ENCODE results near the gene ASTN2. TPM values are rescaled to one million over a fixed set of nuclear protein-coding genes. Genes with fewer than 3 reads are reported as not detected.

The ASTN2 gene
- total RNA-seq, 4 donors from 2014 or later, result 0.94 to 5.6 (median 3.7) TPM

GRCh38 chr9:116589392-116590354 is 825.2 kb downstream of the ASTN2 start:
- no peak for DNase-seq
- TF ChIP-seq POLR2A (IDR thresholded peaks at IDR 0.05), result no peak
- TF ChIP-seq CTCF (IDR thresholded peaks at IDR 0.05), result peak in 1 of 6 experiments; percentile 13
- H3K4me1 ChIP-seq, result no peaks in the 10 kb centered on the region
- no peaks in the 10 kb centered on the region for H3K9me3 ChIP-seq
- intact Hi-C loops (cut with DNase I), result no loop called here
- no peaks in the 10 kb centered on the region for H3K27me3 ChIP-seq
- WGBS, 2 donors, result 74 to 86% methylated on average over 7 of the region's 7 CpGs
- no peaks in the 10 kb centered on the region for H3K36me3 ChIP-seq
- no peak overlapping the region for H3K4me3 ChIP-seq (replicated peaks in 1 of 3)
- no peak overlapping the region for H3K27ac ChIP-seq

- no peak overlapping the region for H3K27ac ChIP-seq
- WGBS, 2 donors, result 86 to 95% methylated on average over 1 of the region's 1 CpG
- H3K4me3 ChIP-seq (replicated peaks in 1 of 3), result no peak overlapping the region
- TF ChIP-seq POLR2A (IDR thresholded peaks at IDR 0.05) (no peak), CTCF (IDR thresholded peaks at IDR 0.05) (no peak)
- DNase-seq, result no peak
- intact Hi-C loops (cut with DNase I), result no loop called here
- no peaks in the 10 kb centered on the region for H3K4me1 ChIP-seq
- no peaks in the 10 kb centered on the region for H3K27me3 ChIP-seq
- H3K36me3 ChIP-seq, result no peaks in the 10 kb centered on the region
- H3K9me3 ChIP-seq, result no peaks in the 10 kb centered on the region
Observed at GRCh38 chr9:116587919-116588318, 826.9 kb downstream of the ASTN2 start.

GRCh38 chr9:116585896-116586295 is 829.0 kb downstream of the ASTN2 start:
- Histone ChIP-seq H3K4me3 (replicated peaks in 1 of 3) (no peak overlapping the region), H3K36me3 (no peaks in the 10 kb centered on the region), H3K27me3 (no peaks in the 10 kb centered on the region), H3K4me1 (peaks cover 0 to 6% of the 10 kb centered on the region in 2 donors), H3K9me3 (no peaks in the 10 kb centered on the region), H3K27ac (no peak overlapping the region)
- DNase-seq, result no peak
- 90 to 97% methylated on average over 1 of the region's 1 CpG for WGBS, 2 donors
- TF ChIP-seq POLR2A (IDR thresholded peaks at IDR 0.05), result no peak
- TF ChIP-seq CTCF (IDR thresholded peaks at IDR 0.05), result no peak
- intact Hi-C loops (cut with DNase I), result no loop called here

- Histone ChIP-seq H3K4me1 (peaks cover 0 to 6% of the 10 kb centered on the region in 2 donors), H3K27me3 (no peaks in the 10 kb centered on the region), H3K36me3 (no peaks in the 10 kb centered on the region), H3K27ac (no peak overlapping the region), H3K4me3 (replicated peaks in 1 of 3) (no peak overlapping the region), H3K9me3 (no peaks in the 10 kb centered on the region)
- intact Hi-C loops (cut with DNase I), result no loop called here
- no peak for DNase-seq
- TF ChIP-seq POLR2A (IDR thresholded peaks at IDR 0.05) (no peak), CTCF (IDR thresholded peaks at IDR 0.05) (no peak)
Observed at GRCh38 chr9:116585204-116585603, 829.7 kb downstream of the ASTN2 start.

- no peaks in the 10 kb centered on the region for H3K27me3 ChIP-seq
- H3K9me3 ChIP-seq, result no peaks in the 10 kb centered on the region
- H3K36me3 ChIP-seq, result no peaks in the 10 kb centered on the region
- H3K4me3 ChIP-seq (replicated peaks in 1 of 3), result no peak overlapping the region
- TF ChIP-seq CTCF (IDR thresholded peaks at IDR 0.05), result no peak
- TF ChIP-seq POLR2A (IDR thresholded peaks at IDR 0.05), result no peak
- H3K4me1 ChIP-seq, result peaks cover 0 to 6% of the 10 kb centered on the region in 2 donors
- H3K27ac ChIP-seq, result no peak overlapping the region
- 44 to 70% methylated on average over 1 of the region's 1 CpG for WGBS, 2 donors
- intact Hi-C loops (cut with DNase I), result no loop called here
- DNase-seq, result peak in 1 of 2 donors; percentile 13
Observed at GRCh38 chr9:116580853-116581252, 834.0 kb downstream of the ASTN2 start.

Data from thyroid gland (tissue), 4 donors.